ENCODE measurements around the gene CAMK1D. TPM values are rescaled to one million over a fixed set of nuclear protein-coding genes. Genes with fewer than 3 reads are reported as not detected.

The CAMK1D gene
- total RNA-seq, 1 experiment from 2014 or later, result 6.3 TPM

GRCh38 chr10:12602521-12602920, 253.2 kb downstream of the CAMK1D start:
- no peak overlapping the region for H3K23ac ChIP-seq (ENCODE audit: insufficient read length, low read depth, low read length)
- H3K4ac ChIP-seq (ENCODE audit: low read depth, low read length), result no peak overlapping the region
- no peak overlapping the region for H3K56ac ChIP-seq (ENCODE audit: insufficient read length, low read depth, low read length)
- H3K79me2 ChIP-seq (ENCODE audit: insufficient read depth, low read length), result no peaks in the 10 kb centered on the region
- H2BK15ac ChIP-seq (ENCODE audit: low read depth, low read length), result no peak overlapping the region
- Mint-ChIP-seq H3K27ac (no peak overlapping the region; a peak in 1 of 7 replicates), H3K27me3 (ENCODE audit: low read depth) (no peaks in the 10 kb centered on the region), H3K4me1 (peaks cover 0 to 3% of the 10 kb centered on the region in 2 experiments; a peak in 1 of 4 replicates), H3K36me3 (ENCODE audit: insufficient read depth in 1 of 3, low read depth in 3 of 3) (peaks cover 0 to 7% (median 4%) of the 10 kb centered on the region in 3 experiments; a peak in 1 of 7 replicates), H3K9me3 (peaks cover 0 to 3% of the 10 kb centered on the region in 2 experiments; a peak in 2 of 5 replicates), H3K4me3 (no peak overlapping the region; a peak in 1 of 5 replicates)
- H2BK120ac ChIP-seq (ENCODE audit: low read depth, low read length, poor library complexity, severe bottlenecking), result no peak overlapping the region
- H3K4me1 ChIP-seq (ENCODE audit: insufficient read depth, low read length), result no peaks in the 10 kb centered on the region
- peaks cover 3% of the 10 kb centered on the region for H3K23me2 ChIP-seq (ENCODE audit: insufficient read length, low read depth, low read length, poor library complexity, severe bottlenecking)
- TF ChIP-seq CTCF (conservative IDR thresholded peaks at IDR 0.05), result no peak
- no peak overlapping the region for H3K9ac ChIP-seq (ENCODE audit: extremely low read depth, insufficient read length, low read length)
- no peak overlapping the region for H2BK5ac ChIP-seq (ENCODE audit: insufficient read length, low read length)
- H4K91ac ChIP-seq (ENCODE audit: insufficient read length, low read depth, low read length), result no peak overlapping the region
- no peaks in the 10 kb centered on the region for H3K79me1 ChIP-seq (ENCODE audit: insufficient read depth, low read depth, low read length, poor library complexity, severe bottlenecking)
- no peak overlapping the region for H2BK12ac ChIP-seq (ENCODE audit: insufficient read length, low read depth, low read length)
- no peak overlapping the region for H2AK5ac ChIP-seq (ENCODE audit: insufficient read length, low read length)
- no peak overlapping the region for H3K4me2 ChIP-seq (ENCODE audit: insufficient read depth, insufficient read length, low read length)
- no peak overlapping the region for H2AFZ ChIP-seq (ENCODE audit: low read length)
- H4K5ac ChIP-seq (ENCODE audit: insufficient read length, low read depth, low read length), result no peak overlapping the region
- no peak overlapping the region for H2BK20ac ChIP-seq (ENCODE audit: low read depth, low read length, poor library complexity, severe bottlenecking)
- no peaks in the 10 kb centered on the region for H4K20me1 ChIP-seq (ENCODE audit: control insufficient read depth, insufficient read depth, insufficient read length)
- no peaks in the 10 kb centered on the region for H3K27me3 ChIP-seq (ENCODE audit: insufficient read depth, low read length)
- no peak for DNase-seq
- no peak overlapping the region for H3K14ac ChIP-seq (ENCODE audit: insufficient read depth, low read length)
- H3T11ph ChIP-seq (ENCODE audit: low read length), result no peak overlapping the region
- H4K8ac ChIP-seq (replicated peaks; ENCODE audit: insufficient read length, low read depth, low read length), result no peak overlapping the region
- H3K27ac ChIP-seq (ENCODE audit: insufficient read length, low read depth, low read length), result no peak overlapping the region
- H3K9me3 ChIP-seq (ENCODE audit: control insufficient read depth, low read depth, low read length), result no peaks in the 10 kb centered on the region
- H3K18ac ChIP-seq (ENCODE audit: insufficient read length, low read depth, low read length), result no peak overlapping the region
- WGBS (ENCODE audit: extremely low coverage, insufficient read length, low lambda C conversion rate), result no CpG with 5 or more reads among the region's 7 CpGs

All from H9 (cell line).